H7 (cell line): Measurements from ENCODE around the gene CLEC19A. TPM values are rescaled to one million over a fixed set of nuclear protein-coding genes. Genes with fewer than 3 reads are reported as not detected.

Experiments
- total RNA-seq: library from RNA; depleted of rRNA; stranded (reverse); fragments of >200 nt; shearing (Covaris generic); gene quantifications from 2 replicates; pipeline ENCODE4 v1.2.3, GENCODE V29; 2014; rRNA removed

CLEC19A gene
- total RNA-seq, 1 experiment from 2014 or later = 0.55 TPM

Other genes starting within 250 kb of the CLEC19A start
- gene COQ7, start 218.1 kb upstream of the CLEC19A start, total RNA-seq = 9.5 and 10.8 TPM in 2 replicates
- 3.4 and 5.5 TPM in 2 replicates for gene ITPRIPL2, start 171.8 kb upstream of the CLEC19A start, total RNA-seq
- 1.9 and 5.3 TPM in 2 replicates for gene SYT17, start 117.5 kb upstream of the CLEC19A start, total RNA-seq
- gene TMC5, start 132.2 kb downstream of the CLEC19A start, total RNA-seq = 1.0 and 1.7 TPM in 2 replicates
- 57.8 and 60.0 TPM in 2 replicates for gene GDE1, start 236.4 kb downstream of the CLEC19A start, total RNA-seq
- gene CCP110, start 238.2 kb downstream of the CLEC19A start, total RNA-seq = 6.4 and 9.5 TPM in 2 replicates